HG02870 (cell line): ENCODE data around the gene SYS1.

Experiments
- ATAC-seq: cut with Tn5 transposase; IDR thresholded peaks from one replicate; pipeline ENCODE4 v1.9.1; 2021; ENCODE audit warnings: mild to moderate bottlenecking, moderate library complexity; ENCODE audit not compliant: unreplicated experiment

The SYS1 gene

GRCh38 chr20:45362804-45363610 is at the start of gene SYS1:
TSS of gene SYS1 (plus strand) at chr20:45363156. CDS start at chr20:45363532, 376 bp downstream.
- ATAC-seq, result peak; percentile 83

GRCh38 chr20:45313943-45314342 is 49.0 kb upstream of the SYS1 start:
- ATAC-seq, result no peak

- no peak for ATAC-seq
These were observed 47.3 kb upstream of the SYS1 start for GRCh38 chr20:45315672-45316071.

- ATAC-seq, result no peak
These were observed 46.5 kb upstream of the SYS1 start for GRCh38 chr20:45316150-45317080.

GRCh38 chr20:45317826-45318225 is 45.1 kb upstream of the SYS1 start:
- no peak for ATAC-seq

- ATAC-seq, result no peak
These were observed 44.5 kb upstream of the SYS1 start for GRCh38 chr20:45318386-45318939.

GRCh38 chr20:45318948-45319347 is 44.0 kb upstream of the SYS1 start:
- ATAC-seq, result no peak

- no peak for ATAC-seq
These were observed 41.9 kb upstream of the SYS1 start for GRCh38 chr20:45320948-45321595.

- no peak for ATAC-seq
These were observed 40.0 kb upstream of the SYS1 start for GRCh38 chr20:45322952-45323383.

- ATAC-seq, result no peak
These were observed 39.2 kb upstream of the SYS1 start for GRCh38 chr20:45323731-45324130.

GRCh38 chr20:45325371-45325770 is 37.6 kb upstream of the SYS1 start:
- no peak for ATAC-seq

- ATAC-seq, result no peak
These were observed 34.5 kb upstream of the SYS1 start for GRCh38 chr20:45328451-45328850.

GRCh38 chr20:45329497-45330319 is 33.2 kb upstream of the SYS1 start:
- ATAC-seq, result no peak

GRCh38 chr20:45330476-45330875 is 32.5 kb upstream of the SYS1 start:
- ATAC-seq, result no peak

GRCh38 chr20:45336530-45337366 is 26.2 kb upstream of the SYS1 start:
- ATAC-seq, result no peak

- no peak for ATAC-seq
These were observed 25.4 kb upstream of the SYS1 start for GRCh38 chr20:45337367-45338120.

- ATAC-seq, result no peak
These were observed 24.6 kb upstream of the SYS1 start for GRCh38 chr20:45338121-45339030.
